Measurements from ENCODE around the gene UBXN11.

- TF ChIP-seq POLR2A (IDR thresholded peaks at IDR 0.05): no peak
- TF ChIP-seq, protein P1, sequence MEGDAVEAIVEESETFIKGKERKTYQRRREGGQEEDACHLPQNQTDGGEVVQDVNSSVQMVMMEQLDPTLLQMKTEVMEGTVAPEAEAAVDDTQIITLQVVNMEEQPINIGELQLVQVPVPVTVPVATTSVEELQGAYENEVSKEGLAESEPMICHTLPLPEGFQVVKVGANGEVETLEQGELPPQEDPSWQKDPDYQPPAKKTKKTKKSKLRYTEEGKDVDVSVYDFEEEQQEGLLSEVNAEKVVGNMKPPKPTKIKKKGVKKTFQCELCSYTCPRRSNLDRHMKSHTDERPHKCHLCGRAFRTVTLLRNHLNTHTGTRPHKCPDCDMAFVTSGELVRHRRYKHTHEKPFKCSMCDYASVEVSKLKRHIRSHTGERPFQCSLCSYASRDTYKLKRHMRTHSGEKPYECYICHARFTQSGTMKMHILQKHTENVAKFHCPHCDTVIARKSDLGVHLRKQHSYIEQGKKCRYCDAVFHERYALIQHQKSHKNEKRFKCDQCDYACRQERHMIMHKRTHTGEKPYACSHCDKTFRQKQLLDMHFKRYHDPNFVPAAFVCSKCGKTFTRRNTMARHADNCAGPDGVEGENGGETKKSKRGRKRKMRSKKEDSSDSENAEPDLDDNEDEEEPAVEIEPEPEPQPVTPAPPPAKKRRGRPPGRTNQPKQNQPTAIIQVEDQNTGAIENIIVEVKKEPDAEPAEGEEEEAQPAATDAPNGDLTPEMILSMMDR (IDR thresholded peaks at IDR 0.05): no peak
These were observed 17.0 kb downstream of the UBXN11 start for GRCh38 chr1:26289158-26290059.
